Right lobe of liver (tissue), 6 donors: Measurements from ENCODE around the gene PCDHB5. TPM values are rescaled to one million over a fixed set of nuclear protein-coding genes. Genes with fewer than 3 reads are reported as not detected.
"Not testable (repeated sequence)": the region's sequence is repeated elsewhere in the genome, so short reads cannot be mapped to it uniquely, and the experiment has no call there.

ENCODE experiments used
- ATAC-seq, 4 donors: fragments of 200-7000 bp; cut with Tn5 transposase; one replicate each; pipeline ENCODE4 v1.9.1; 2020; ENCODE audit warnings: mild to moderate bottlenecking in 4 of 4, moderate library complexity in 4 of 4
- DNase-seq, 3 donors: peaks; one replicate each; pipeline ENCODE4 v3.0.0-alpha.2; 2020
- H3K27ac ChIP-seq, 3 donors: fragments of 200-600 bp; one replicate each; pipeline ENCODE4 v1.8.0; 2022
- H3K27me3 ChIP-seq, 2 donors: fragments of 200-600 bp; one replicate each; pipeline ENCODE4 v1.8.0; 2022
- H3K36me3 ChIP-seq, 4 donors: fragments of 200-600 bp; sonication (generic) in 1 of 4; one replicate each; pipeline versions ENCODE4 v1.5.1 to v1.8.0; 2017 to 2022; ENCODE audit warnings: control low read depth in 1 of 4
- H3K4me1 ChIP-seq, 4 donors: fragments of 200-600 bp; sonication (generic) in 1 of 4; one replicate each; pipeline versions ENCODE4 v1.5.1 to v1.8.0; 2017 to 2022; ENCODE audit warnings: control low read depth in 1 of 4
- H3K4me3 ChIP-seq, 3 donors: fragments of 200-600 bp; one replicate each; pipeline ENCODE4 v1.8.0; 2022
- H3K9me3 ChIP-seq, 4 donors: fragments of 200-600 bp; sonication (generic) in 1 of 4; one replicate each; pipeline versions ENCODE4 v1.5.1 to v1.8.0; 2017 to 2022; ENCODE audit warnings: control low read depth in 1 of 4
- POLR2A ChIP-seq: fragments of 450-650 bp; IDR thresholded peaks from one replicate; pipeline ENCODE4 v1.6.1; 2017; ENCODE audit warnings: antibody characterized with exemption, mild to moderate bottlenecking
- WGBS: methylation state at CpG from one replicate; pipeline ENCODE4 v1.1.6; 2018; ENCODE audit warnings: low coverage, low lambda C conversion rate; ENCODE audit not compliant: insufficient coverage; ENCODE audit errors: missing lambda C conversion rate; 5-methylcytosine and 5-hydroxymethylcytosine counted together
- intact Hi-C, 2 donors: fragments of 100-400 bp; cut with DNase I; formaldehyde crosslinking; loops; one replicate each; pipeline versions ENCODE4 v1.11.2 to v1.14.1; 2022
- long read RNA-seq: library from polyadenylated mRNA; unstranded; transcript quantifications from one replicate; pipeline ENCODE4 v2.0.0, GENCODE V29; 2019
- total RNA-seq, 6 experiments: library from RNA; depleted of rRNA in 2 of 6; stranded (reverse); fragments of >200 nt in 2 of 6; fragmentation: NEBNext Ultra II Directional in 3 of 6; extraction: Animal tissue kit (Norgen Biotek cat#: 25700) in 3 of 6; gene quantifications; one replicate each; pipeline versions ENCODE4 v1.1.0 to v1.2.4, GENCODE V29; 2016 to 2023
- TF ChIP-seq, protein P1 (sequence below), 4 donors: fragments of 200-600 bp in 3 of 4; fragments of 450-650 bp in 1 of 4; IDR thresholded peaks; one replicate each; pipeline versions ENCODE4 v1.5.1 to v1.8.0; 2016 to 2022; ENCODE audit warnings: antibody characterized with exemption in 4 of 4, mild to moderate bottlenecking in 2 of 4
- donor health status: DM: no; HTN: yes; CAD: no.
- donor health status: DM: no; HTN: no; CAD: no.
- donor health status: DM: no; HTN: no; CAD: no.
- donor health status: DM: no; HTN: yes; CAD: no.
- donor health status: DM: no; HTN: yes; CAD: no.

Gene PCDHB5
- total RNA-seq, result 1 to 10 TPM in 1 of 6 experiments, under 1 TPM in 5; 0.18 to 1.2 (median 0.45) TPM
- long read RNA-seq, result 0 reads

DNA sequence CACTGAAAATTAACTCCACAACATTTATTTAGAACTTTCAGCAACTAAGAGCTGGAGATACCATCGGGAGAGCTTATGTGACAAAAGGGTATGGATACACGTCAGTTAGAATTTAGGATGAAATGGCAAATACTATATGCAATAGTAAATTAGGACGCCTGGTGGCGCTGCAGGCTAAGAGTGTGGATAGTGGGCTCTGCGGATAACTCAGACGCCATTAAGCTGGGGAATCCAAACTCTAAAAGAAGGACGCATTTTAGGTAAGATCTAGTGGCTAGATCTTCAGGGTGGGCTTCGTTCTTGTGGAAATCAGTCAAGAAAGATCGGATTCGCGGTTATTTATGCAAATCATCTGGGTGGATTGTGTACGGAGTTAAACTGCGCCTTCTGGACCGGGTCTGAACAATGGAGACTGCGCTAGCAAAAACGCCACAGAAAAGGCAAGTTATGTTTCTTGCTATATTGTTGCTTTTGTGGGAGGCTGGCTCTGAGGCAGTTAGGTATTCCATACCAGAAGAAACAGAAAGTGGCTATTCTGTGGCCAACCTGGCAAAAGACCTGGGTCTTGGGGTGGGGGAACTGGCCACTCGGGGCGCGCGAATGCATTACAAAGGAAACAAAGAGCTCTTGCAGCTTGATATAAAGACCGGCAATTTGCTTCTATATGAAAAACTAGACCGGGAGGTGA, at the start of gene PCDHB5:
Gene PCDHB5, plus strand, starts transcription at position 177 of the 688 bp plus-strand sequence. Its CDS starts 229 bp downstream, at position 406.
- peak; percentile 42 to 64 (median 62) for ATAC-seq
- intact Hi-C loops, result no loop called here
- H3K36me3 ChIP-seq, result no peaks in the 10 kb centered on the region
- H3K27ac ChIP-seq, result no peak within 1 kb of the TSS
- H3K27me3 ChIP-seq, result no peaks in the 10 kb centered on the region
- no peaks in the 10 kb centered on the region for H3K4me1 ChIP-seq
- no peak for TF ChIP-seq POLR2A
- TF ChIP-seq, protein P1, sequence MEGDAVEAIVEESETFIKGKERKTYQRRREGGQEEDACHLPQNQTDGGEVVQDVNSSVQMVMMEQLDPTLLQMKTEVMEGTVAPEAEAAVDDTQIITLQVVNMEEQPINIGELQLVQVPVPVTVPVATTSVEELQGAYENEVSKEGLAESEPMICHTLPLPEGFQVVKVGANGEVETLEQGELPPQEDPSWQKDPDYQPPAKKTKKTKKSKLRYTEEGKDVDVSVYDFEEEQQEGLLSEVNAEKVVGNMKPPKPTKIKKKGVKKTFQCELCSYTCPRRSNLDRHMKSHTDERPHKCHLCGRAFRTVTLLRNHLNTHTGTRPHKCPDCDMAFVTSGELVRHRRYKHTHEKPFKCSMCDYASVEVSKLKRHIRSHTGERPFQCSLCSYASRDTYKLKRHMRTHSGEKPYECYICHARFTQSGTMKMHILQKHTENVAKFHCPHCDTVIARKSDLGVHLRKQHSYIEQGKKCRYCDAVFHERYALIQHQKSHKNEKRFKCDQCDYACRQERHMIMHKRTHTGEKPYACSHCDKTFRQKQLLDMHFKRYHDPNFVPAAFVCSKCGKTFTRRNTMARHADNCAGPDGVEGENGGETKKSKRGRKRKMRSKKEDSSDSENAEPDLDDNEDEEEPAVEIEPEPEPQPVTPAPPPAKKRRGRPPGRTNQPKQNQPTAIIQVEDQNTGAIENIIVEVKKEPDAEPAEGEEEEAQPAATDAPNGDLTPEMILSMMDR (IDR thresholded peaks at IDR 0.05), result peak; percentile 13 to 43 (median 32)
- 11% methylated on average over 20 of the region's 22 CpGs for WGBS
- DNase-seq, result no peak
- no peaks in the 10 kb centered on the region for H3K9me3 ChIP-seq
- peak within 1 kb of the TSS in 2 of 3 donors; percentile 34 for H3K4me3 ChIP-seq

DNA sequence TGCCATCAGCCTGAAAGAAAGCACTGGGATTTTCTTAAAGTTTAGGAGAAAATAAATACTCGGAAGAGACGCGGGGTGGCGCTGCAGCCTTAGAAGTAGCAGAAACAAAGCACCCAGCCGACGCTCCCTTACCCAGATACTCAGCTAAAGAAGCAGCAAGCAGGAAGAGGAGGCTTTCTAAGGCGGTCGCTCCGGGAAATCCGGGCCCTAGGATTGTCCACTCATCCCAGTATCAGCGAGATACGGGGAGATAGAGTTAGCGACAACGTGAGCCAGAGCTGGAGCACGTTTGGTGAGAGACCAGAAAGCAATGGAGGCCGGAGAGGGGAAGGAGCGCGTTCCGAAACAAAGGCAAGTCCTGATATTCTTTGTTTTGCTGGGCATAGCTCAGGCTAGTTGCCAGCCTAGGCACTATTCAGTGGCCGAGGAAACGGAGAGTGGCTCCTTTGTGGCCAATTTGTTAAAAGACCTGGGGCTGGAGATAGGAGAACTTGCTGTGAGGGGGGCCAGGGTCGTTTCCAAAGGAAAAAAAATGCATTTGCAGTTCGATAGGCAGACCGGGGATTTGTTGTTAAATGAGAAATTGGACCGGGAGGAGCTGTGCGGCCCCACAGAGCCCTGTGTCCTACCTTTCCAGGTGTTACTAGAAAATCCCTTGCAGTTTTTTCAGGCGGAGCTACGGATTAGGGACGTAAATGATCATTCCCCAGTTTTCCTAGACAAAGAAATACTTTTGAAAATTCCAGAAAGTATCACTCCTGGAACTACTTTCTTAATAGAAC, 40.3 kb upstream of the PCDHB5 start, which contains the start of gene PCDHB2:
Gene PCDHB2, plus strand, starts transcription at position 135 of the 782 bp plus-strand sequence. Its CDS starts 176 bp downstream, at position 311.
- no peaks in the 10 kb centered on the region for H3K36me3 ChIP-seq
- DNase-seq, result no peak
- H3K27ac ChIP-seq, result no peak within 1 kb of the TSS
- no peak for TF ChIP-seq POLR2A
- TF ChIP-seq, protein P1 (IDR thresholded peaks at IDR 0.05), result no peak
- H3K27me3 ChIP-seq, result peaks cover 0 to 10% of the 10 kb centered on the region in 2 donors
- H3K4me1 ChIP-seq, result no peaks in the 10 kb centered on the region
- intact Hi-C loops, result no loop called here
- ATAC-seq, result peak in 1 of 4 donors; percentile 29
- WGBS, result 10% methylated on average over 29 of the region's 29 CpGs
- H3K9me3 ChIP-seq, result no peaks in the 10 kb centered on the region
- no peak within 1 kb of the TSS for H3K4me3 ChIP-seq

DNA sequence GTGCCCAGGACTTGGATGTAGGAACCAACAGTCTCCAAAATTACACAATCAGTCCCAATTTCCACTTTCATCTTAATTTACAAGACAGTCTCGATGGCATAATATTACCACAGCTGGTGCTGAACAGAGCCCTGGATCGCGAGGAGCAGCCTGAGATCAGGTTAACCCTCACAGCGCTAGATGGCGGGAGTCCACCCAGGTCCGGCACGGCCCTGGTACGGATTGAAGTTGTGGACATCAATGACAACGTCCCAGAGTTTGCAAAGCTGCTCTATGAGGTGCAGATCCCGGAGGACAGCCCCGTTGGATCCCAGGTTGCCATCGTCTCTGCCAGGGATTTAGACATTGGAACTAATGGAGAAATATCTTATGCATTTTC, 39.8 kb upstream of the PCDHB5 start:
- DNase-seq, result no peak
- TF ChIP-seq, protein P1 (IDR thresholded peaks at IDR 0.05), result no peak
- no peak for TF ChIP-seq POLR2A
- Histone ChIP-seq H3K36me3 (no peaks in the 10 kb centered on the region), H3K4me1 (no peaks in the 10 kb centered on the region), H3K4me3 (no peak overlapping the region), H3K9me3 (peaks cover 0 to under 1% (median 0%) of the 10 kb centered on the region in 4 donors), H3K27ac (no peak overlapping the region), H3K27me3 (peaks cover 0 to 10% of the 10 kb centered on the region in 2 donors)
- WGBS, result 16% methylated on average over 3 of the region's 12 CpGs
- no peak for ATAC-seq
- intact Hi-C loops, result no loop called here

DNA sequence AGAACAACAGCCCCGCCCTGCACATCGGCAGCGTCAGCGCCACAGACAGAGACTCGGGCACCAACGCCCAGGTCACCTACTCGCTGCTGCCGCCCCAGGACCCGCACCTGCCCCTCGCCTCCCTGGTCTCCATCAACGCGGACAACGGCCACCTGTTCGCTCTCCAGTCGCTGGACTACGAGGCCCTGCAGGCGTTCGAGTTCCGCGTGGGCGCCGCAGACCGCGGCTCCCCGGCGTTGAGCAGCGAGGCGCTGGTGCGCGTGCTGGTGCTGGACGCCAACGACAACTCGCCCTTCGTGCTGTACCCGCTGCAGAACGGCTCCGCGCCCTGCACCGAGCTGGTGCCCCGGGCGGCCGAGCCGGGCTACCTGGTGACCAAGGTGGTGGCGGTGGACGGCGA, 38.8 kb upstream of the PCDHB5 start:
- H3K4me1 ChIP-seq, H3K36me3 ChIP-seq, H3K27ac ChIP-seq, H3K9me3 ChIP-seq, DNase-seq, intact Hi-C loops, ATAC-seq, H3K4me3 ChIP-seq: not testable (repeated sequence)
- peaks cover 0 to 14% of the 10 kb centered on the region in 2 donors for H3K27me3 ChIP-seq
- 48% methylated on average over 7 of the region's 46 CpGs for WGBS

DNA sequence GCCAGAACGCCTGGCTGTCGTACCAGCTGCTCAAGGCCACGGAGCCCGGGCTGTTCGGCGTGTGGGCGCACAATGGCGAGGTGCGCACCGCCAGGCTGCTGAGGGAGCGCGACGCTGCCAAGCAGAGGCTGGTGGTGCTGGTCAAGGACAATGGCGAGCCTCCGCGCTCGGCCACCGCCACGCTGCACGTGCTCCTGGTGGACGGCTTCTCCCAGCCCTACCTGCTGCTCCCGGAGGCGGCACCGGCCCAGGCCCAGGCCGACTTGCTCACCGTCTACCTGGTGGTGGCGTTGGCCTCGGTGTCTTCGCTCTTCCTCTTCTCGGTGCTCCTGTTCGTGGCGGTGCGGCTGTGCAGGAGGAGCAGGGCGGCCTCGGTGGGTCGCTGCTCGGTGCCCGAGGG, 38.4 kb upstream of the PCDHB5 start:
- DNase-seq, H3K36me3 ChIP-seq, intact Hi-C loops, H3K27ac ChIP-seq, H3K9me3 ChIP-seq, H3K4me1 ChIP-seq, ATAC-seq, H3K4me3 ChIP-seq: not testable (repeated sequence)
- WGBS, result 7% methylated on average over 3 of the region's 38 CpGs
- peaks cover 0 to 15% of the 10 kb centered on the region in 2 donors for H3K27me3 ChIP-seq
